IMR-90 (cell line): ENCODE data around the gene SLX4IP. TPM values are rescaled to one million over a fixed set of nuclear protein-coding genes. Genes with fewer than 3 reads are reported as not detected.
A peak's percentile ranks its signal among the peaks of the same experiment; 100 is the strongest.

ENCODE experiments used
- ATAC-seq: fragments of 200-7000 bp; cut with Tn5 transposase; 2 replicates; pipeline ENCODE4 v1.9.1; 2020; ENCODE audit warnings: low read depth, mild to moderate bottlenecking, moderate library complexity
- BruUV-seq: library from RNA; stranded (reverse); fragments of 400-500 nt; replicated peaks from 2 replicates; lab custom pipeline; 2021; lab: Mats Ljungman, UMichigan
- CTCF ChIA-PET: fragments of 300-600 bp; formaldehyde crosslinking; extraction: SDS; loops from one replicate; lab custom pipeline; 2021; ENCODE audit warnings: antibody characterized with exemption; lab: Yijun Ruan, JAX
- POLR2A ChIA-PET: fragments of 300-600 bp; sonication (Branson Sonifier 250); formaldehyde crosslinking; loops from one replicate; lab custom pipeline; 2022; ENCODE audit warnings: antibody characterized with exemption; ENCODE audit not compliant: unreplicated experiment; lab: Charles Lee
- DNase-seq: peaks from one replicate; pipeline ENCODE4 v3.0.0; 2013
- H2AFZ ChIP-seq: replicated peaks from 2 replicates; pipeline ENCODE3; 2013; ENCODE audit warnings: low read length, mild to moderate bottlenecking; ENCODE audit not compliant: poor library complexity
- H2AK5ac ChIP-seq: 2 replicates; pipeline ENCODE4 v1.6.1; 2013; ENCODE audit warnings: low read depth, low read length, inconsistent platforms
- H2AK9ac ChIP-seq: replicated peaks from 2 replicates; pipeline ENCODE3; 2013; ENCODE audit warnings: mild to moderate bottlenecking, low read depth, low read length, moderate library complexity; ENCODE audit not compliant: poor library complexity
- H2BK120ac ChIP-seq: 2 replicates; pipeline ENCODE4 v1.6.1; 2013; ENCODE audit warnings: low read depth, low read length, inconsistent platforms
- H2BK15ac ChIP-seq: 3 replicates; pipeline ENCODE4 v1.6.1; 2013; ENCODE audit warnings: low read depth, low read length, inconsistent platforms
- H2BK20ac ChIP-seq: 2 replicates; pipeline ENCODE4 v1.6.1; 2013; ENCODE audit warnings: low read depth, mild to moderate bottlenecking, inconsistent platforms, low read length, moderate library complexity
- H2BK5ac ChIP-seq: 2 replicates; pipeline ENCODE4 v1.6.1; 2013; ENCODE audit warnings: mild to moderate bottlenecking, low read depth, low read length, inconsistent platforms; ENCODE audit not compliant: poor library complexity, severe bottlenecking
- H3K14ac ChIP-seq: replicated peaks from 2 replicates; pipeline ENCODE4 v1.6.1; 2013; ENCODE audit warnings: low read depth, low read length, inconsistent platforms
- H3K18ac ChIP-seq: 2 replicates; pipeline ENCODE4 v1.6.1; 2013; ENCODE audit warnings: low read depth, low read length, control low read depth
- H3K23ac ChIP-seq: 2 replicates; pipeline ENCODE4 v1.6.1; 2013; ENCODE audit warnings: low read depth, low read length, inconsistent platforms
- H3K27ac ChIP-seq: 2 replicates; pipeline ENCODE4 v1.5.1; 2013; ENCODE audit warnings: mild to moderate bottlenecking, control low read depth, low read length; ENCODE audit not compliant: insufficient read depth
- H3K27me3 ChIP-seq: 2 replicates; pipeline ENCODE4 v1.6.1; 2013; ENCODE audit warnings: low read length; ENCODE audit not compliant: control insufficient read depth, insufficient read depth
- H3K36me3 ChIP-seq: 2 replicates; pipeline ENCODE4 v1.6.1; 2013; ENCODE audit warnings: low read length, mixed read lengths; ENCODE audit not compliant: control insufficient read depth, insufficient read depth
- H3K4ac ChIP-seq: 2 replicates; pipeline ENCODE4 v1.6.1; 2013; ENCODE audit warnings: low read depth, low read length, inconsistent platforms
- H3K4me1 ChIP-seq: 2 replicates; pipeline ENCODE4 v1.6.1; 2013; ENCODE audit warnings: low read length, mixed read lengths; ENCODE audit not compliant: control insufficient read depth, insufficient read depth
- H3K4me2 ChIP-seq: 2 replicates; pipeline ENCODE4 v1.6.1; 2013; ENCODE audit warnings: low read depth, mild to moderate bottlenecking, control low read depth, low read length, moderate library complexity
- H3K4me3 ChIP-seq: 2 replicates; pipeline ENCODE4 v1.5.1; 2013; ENCODE audit warnings: low read depth, mild to moderate bottlenecking, control low read depth, low read length, moderate library complexity; ENCODE audit not compliant: insufficient read depth
- H3K56ac ChIP-seq: 2 replicates; pipeline ENCODE4 v1.6.1; 2013; ENCODE audit warnings: low read length, inconsistent platforms; ENCODE audit not compliant: insufficient read depth; ENCODE audit errors: extremely low read depth
- H3K79me1 ChIP-seq, 2 experiments: 2 replicates each; pipeline ENCODE4 v1.6.1; 2013; ENCODE audit warnings: low read length in 2 of 2, inconsistent platforms in 1 of 2, low read depth in 1 of 2
- H3K9ac ChIP-seq: 2 replicates; pipeline ENCODE4 v1.6.1; 2013; ENCODE audit warnings: low read depth, low read length, control low read depth
- H3K9me1 ChIP-seq: 2 replicates; pipeline ENCODE4 v1.6.1; 2013; ENCODE audit warnings: low read length, inconsistent platforms; ENCODE audit not compliant: insufficient read depth
- H3K9me3 ChIP-seq: 2 replicates; pipeline ENCODE4 v1.6.1; 2013; ENCODE audit warnings: low read length; ENCODE audit not compliant: control insufficient read depth, insufficient read depth
- H4K20me1 ChIP-seq: 2 replicates; pipeline ENCODE4 v1.6.1; 2013; ENCODE audit warnings: low read length, inconsistent platforms; ENCODE audit not compliant: insufficient read depth
- H4K5ac ChIP-seq: 2 replicates; pipeline ENCODE4 v1.6.1; 2013; ENCODE audit warnings: mild to moderate bottlenecking, low read depth, low read length, control low read depth
- H4K8ac ChIP-seq, 2 experiments: 2 replicates each; pipeline ENCODE4 v1.6.1; 2013; ENCODE audit warnings: low read depth in 2 of 2, low read length in 2 of 2, control low read depth in 1 of 2, inconsistent platforms in 1 of 2
- H4K91ac ChIP-seq: 2 replicates; pipeline ENCODE4 v1.6.1; 2013; ENCODE audit warnings: low read depth, low read length, inconsistent platforms; ENCODE audit not compliant: insufficient read depth
- CHD1 ChIP-seq: IDR thresholded peaks from 2 replicates; pipeline ENCODE4 v1.6.1; 2012; ENCODE audit warnings: low read depth, low read length, improper control_type of control experiment
- ELK1 ChIP-seq: fragments of 150-350 bp; IDR thresholded peaks from 2 replicates; pipeline ENCODE4 v1.6.1; 2016; ENCODE audit warnings: low read depth, mild to moderate bottlenecking, low read length, moderate library complexity, borderline replicate concordance
- FOS ChIP-seq: fragments of 150-350 bp; IDR thresholded peaks from 2 replicates; pipeline ENCODE4 v1.6.1; 2016; ENCODE audit warnings: low read depth, low read length
- MAFK ChIP-seq: IDR thresholded peaks from 2 replicates; pipeline ENCODE4 v1.6.1; 2012; ENCODE audit warnings: low read depth, low read length, improper control_type of control experiment
- MXI1 ChIP-seq: IDR thresholded peaks from 2 replicates; pipeline ENCODE4 v1.6.1; 2012; ENCODE audit warnings: low read depth, mild to moderate bottlenecking, low read length, moderate library complexity, borderline replicate concordance
- POLR2A ChIP-seq: IDR thresholded peaks from 2 replicates; pipeline ENCODE4 v1.6.1; 2012; ENCODE audit warnings: mild to moderate bottlenecking, low read depth, low read length
- RAD21 ChIP-seq: IDR thresholded peaks from 2 replicates; pipeline ENCODE4 v1.6.1; 2012; ENCODE audit warnings: low read length, improper control_type of control experiment
- RFX5 ChIP-seq: IDR thresholded peaks from 2 replicates; pipeline ENCODE4 v1.8.0; 2012; ENCODE audit warnings: low read depth, mild to moderate bottlenecking, low read length, moderate library complexity
- WGBS, 2 experiments: methylation state at CpG; one replicate each; pipeline versions ENCODE4 v1.1.5 to v1.1.7; 2013; ENCODE audit warnings: missing lambda C conversion rate in 2 of 2; ENCODE audit not compliant: insufficient read length in 1 of 2; ENCODE audit errors: extremely low coverage in 2 of 2; 5-methylcytosine and 5-hydroxymethylcytosine counted together
- dilution Hi-C: fragments of 300-500 bp; cut with HindIII; formaldehyde crosslinking; loops from one replicate; pipeline ENCODE4 v1.14.3; 2018; ENCODE audit warnings: low sequenced_read_pairs; ENCODE audit not compliant: unreplicated experiment
- in situ Hi-C: fragments of 300-500 bp; cut with MboI; formaldehyde crosslinking; loops from 3 replicates; pipeline ENCODE4 v1.14.3; 2019; ENCODE audit warnings: low sequenced_read_pairs, inconsistent platforms, mixed read lengths
- intact Hi-C: fragments of 100-400 bp; cut with micrococcal nuclease; formaldehyde crosslinking; loops from 2 replicates; pipeline ENCODE4 v1.10.0; 2022
- polyA plus RNA-seq, 3 experiments: library from polyadenylated mRNA; depleted of rRNA; stranded (reverse); fragments of >200 nt; gene quantifications; 2 replicates each; pipeline ENCODE4 v1.2.3, GENCODE V29; 2012; ENCODE audit warnings: low replicate concordance in 1 of 3
- total RNA-seq: library from RNA; depleted of rRNA; stranded (reverse); fragments of >200 nt; gene quantifications from 2 replicates; pipeline ENCODE4 v1.2.3, GENCODE V29; 2012

The SLX4IP gene
- total and polyA plus RNA-seq, 2 of the 4 experiments (the other 2 are of a cell fraction): 1.3 to 5.9 TPM

- Histone ChIP-seq H2AFZ (no peak overlapping the region), H2BK5ac (no peak overlapping the region), H3K4ac (peak overlapping the region; percentile 2; the same call in 1 of the 2 replicates), H4K20me1 (peaks cover 14% of the 10 kb centered on the region), H3K9ac (no peak overlapping the region), H3K14ac (no peak overlapping the region), H4K5ac (no peak overlapping the region), H3K4me2 (no peak overlapping the region), H3K9me1 (peaks cover 25% of the 10 kb centered on the region), H3K4me1 (peaks cover 37% of the 10 kb centered on the region), H3K36me3 (peaks cover 80% of the 10 kb centered on the region), H4K91ac (no peak overlapping the region), H2AK9ac (no peak overlapping the region), H3K23ac (no peak overlapping the region), H2BK120ac (no peak overlapping the region), H2BK20ac (no peak overlapping the region), H3K4me3 (no peak overlapping the region), H3K18ac (no peak overlapping the region), H2AK5ac (0 out of 2 replicates have a peak overlapping the region, but pooled peaks have one; percentile 22), H3K27me3 (no peaks in the 10 kb centered on the region), H2BK15ac (no peak overlapping the region), H4K8ac (no peak overlapping the region), H3K27ac (no peak overlapping the region), H3K79me1 (peaks cover 14 to 49% of the 10 kb centered on the region in 2 experiments), H3K9me3 (no peaks in the 10 kb centered on the region), H3K56ac (no peak overlapping the region)
- intact Hi-C loops: loop anchor here (5.0 to 10.0 kb wide), 4 partner anchors 92 to 1035 kb away; no protein-coding TSS in a partner anchor
- POLR2A ChIA-PET: no interaction called here
- no CpG with 5 or more reads among the region's 3 CpGs for WGBS, 2 experiments
- in situ Hi-C loops: loop anchor here (5.0 kb wide), 1 partner anchor 87 kb away; no protein-coding TSS in a partner anchor
- ATAC-seq: no peak
- CTCF ChIA-PET: interaction anchor here (0.7 to 1.3 kb wide), 2 partner anchors 22 to 737 kb away, joined by 3 to 4 read pairs; no protein-coding TSS in a partner anchor
- dilution Hi-C loops: loop anchor here (25.0 kb wide), 1 partner anchor 888 kb away; no protein-coding TSS in a partner anchor
- TF ChIP-seq MAFK: no peak
- no peak for TF ChIP-seq RFX5
- TF ChIP-seq POLR2A: no peak
- TF ChIP-seq FOS: no peak
- TF ChIP-seq MXI1: no peak
- TF ChIP-seq RAD21: no peak
- TF ChIP-seq ELK1: no peak
- TF ChIP-seq CHD1: no peak
- no TSS peak for BruUV-seq
- no peak for DNase-seq
Observed at GRCh38 chr20:10649797-10650160, 214.7 kb downstream of the SLX4IP start.
